ENCODE data around the gene EVI5L.

EVI5L gene

DNA sequence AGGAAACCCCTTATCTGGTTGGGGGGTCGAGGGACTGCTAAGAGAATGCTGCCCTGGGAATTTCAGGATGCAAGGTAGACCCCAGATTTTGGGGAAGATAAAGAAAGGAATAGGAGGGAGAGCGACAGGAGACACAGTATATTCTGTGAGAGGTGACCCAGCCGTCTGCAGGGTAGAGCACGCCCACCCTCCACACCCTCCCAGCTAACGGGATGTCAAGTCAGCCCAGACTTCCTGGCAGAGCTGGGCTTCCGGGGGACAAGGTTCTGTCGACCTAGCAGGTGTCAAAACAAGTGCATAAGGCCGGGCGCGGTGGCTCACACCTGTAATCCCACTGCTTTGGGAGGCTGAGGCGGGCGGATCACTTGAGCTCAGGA is 44.9 kb downstream of the EVI5L start:
- no peak for DNase-seq

GRCh38 chr19:7877249-7877836 is 47.3 kb downstream of the EVI5L start:
- DNase-seq = no peak

DNA sequence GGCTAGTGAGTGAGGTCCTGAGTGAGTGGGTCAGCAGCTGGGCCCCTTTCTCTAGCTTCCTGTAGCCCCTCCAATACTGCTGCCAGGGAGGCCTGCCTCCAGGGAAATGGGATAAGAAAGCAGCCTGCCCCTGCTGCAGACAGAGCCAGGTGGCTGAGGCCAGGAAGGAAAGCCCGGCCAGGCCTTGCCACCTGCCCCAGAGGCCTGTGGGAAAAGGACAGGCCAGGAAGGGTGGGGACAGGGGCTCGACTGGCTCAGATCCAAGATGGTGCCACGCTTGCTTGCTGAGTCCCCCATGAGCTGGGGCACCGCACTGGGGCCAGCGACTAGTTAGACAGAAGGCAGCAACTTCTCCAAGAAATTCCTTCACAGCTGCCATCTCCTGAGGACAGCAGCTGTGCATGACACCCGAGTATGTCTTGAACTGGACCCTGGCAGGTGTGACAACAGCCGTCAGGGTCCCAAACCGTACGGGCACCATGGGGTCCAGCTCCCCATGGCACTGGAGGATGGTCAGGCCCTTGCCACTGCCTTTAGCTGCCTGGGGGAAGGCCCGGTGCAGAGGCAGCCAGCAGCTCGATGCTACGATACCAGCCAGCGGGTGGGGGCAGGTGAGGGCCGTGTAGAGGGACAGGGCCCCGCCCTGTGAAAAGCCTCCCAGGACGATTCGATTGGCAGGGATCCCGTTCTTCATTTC is 49.2 kb downstream of the EVI5L start:
- no peak for DNase-seq

DNA sequence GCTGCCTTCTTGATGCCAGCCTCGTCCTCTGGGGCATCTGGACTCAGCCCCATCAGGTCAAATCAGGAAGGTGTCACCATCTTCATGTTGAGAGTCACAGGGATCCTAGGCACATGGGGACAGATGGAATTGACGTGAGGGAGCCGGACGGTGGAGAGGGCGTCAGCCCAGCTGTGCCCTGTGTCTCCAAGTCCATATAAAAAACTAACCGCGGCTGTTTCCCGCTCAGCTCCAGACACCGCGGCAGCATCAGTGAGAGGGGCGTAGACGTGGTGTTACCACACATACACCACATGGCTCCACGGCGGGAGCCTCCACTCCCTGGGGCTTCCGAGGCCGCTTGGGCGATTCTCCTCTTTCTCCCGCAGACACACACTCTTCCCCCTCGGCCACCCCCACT is 49.8 kb downstream of the EVI5L start:
- no peak for DNase-seq

DNA sequence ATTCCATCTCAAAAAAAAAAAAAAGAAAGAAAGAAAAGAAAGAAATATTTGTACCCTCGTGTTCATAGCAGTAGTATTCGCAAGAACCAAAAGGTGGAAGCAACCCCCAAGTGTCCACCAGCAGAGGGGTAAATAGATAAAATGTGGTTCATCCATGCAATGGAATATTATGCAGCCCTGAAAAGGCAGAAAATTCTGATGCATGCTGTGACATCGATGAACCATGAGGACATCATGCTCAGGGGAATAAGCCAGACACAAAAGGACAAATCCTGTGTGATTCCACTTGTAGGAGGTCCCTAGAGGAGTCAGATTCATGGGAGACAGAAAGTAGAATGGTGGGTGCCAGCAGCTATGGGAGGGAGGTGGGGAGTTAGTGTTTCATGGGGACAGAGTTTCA is 51.9 kb downstream of the EVI5L start:
- no peak for DNase-seq

DNA sequence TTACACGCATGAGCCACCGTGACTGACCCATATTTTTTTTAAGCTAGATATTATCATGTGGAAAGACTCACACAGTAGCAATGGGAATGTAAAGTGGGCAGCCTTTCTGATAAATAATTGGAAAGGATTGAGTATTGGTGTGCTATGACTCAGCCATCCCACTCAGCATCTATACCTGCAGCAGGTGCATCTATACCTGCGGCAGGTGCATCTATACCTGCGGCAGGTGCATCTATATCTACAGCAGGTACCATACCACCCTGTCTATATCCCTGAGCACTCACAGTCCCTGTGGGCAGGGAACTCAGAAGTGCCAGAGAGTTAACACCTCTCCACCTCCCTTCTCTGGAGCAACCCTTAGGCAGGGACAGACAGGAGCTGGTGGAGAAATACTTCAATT is 53.1 kb downstream of the EVI5L start:
- DNase-seq = no peak

- no peak for DNase-seq
Measured at GRCh38 chr19:7883796-7884570, 54.0 kb downstream of the EVI5L start.

DNA sequence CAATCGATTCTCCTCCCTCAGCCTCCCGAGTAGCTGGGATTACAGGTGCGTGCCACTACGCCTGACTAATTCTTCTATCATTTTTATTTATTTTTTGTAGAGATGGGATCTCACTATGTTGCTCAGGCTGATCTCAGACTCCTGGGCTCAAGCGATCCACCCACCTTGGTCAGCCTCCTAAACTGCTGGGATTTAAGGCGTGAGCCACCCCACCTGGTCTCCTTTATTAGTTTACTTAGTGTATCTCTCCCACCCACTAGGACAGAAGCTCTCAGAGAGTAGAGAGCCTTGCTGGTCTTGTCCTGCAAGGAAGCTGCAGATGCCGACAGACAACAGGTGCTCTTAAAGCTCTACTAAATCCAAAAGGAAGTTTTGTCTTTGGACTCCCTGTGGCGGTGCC is 55.8 kb downstream of the EVI5L start:
- DNase-seq = no peak

- no peak for DNase-seq
Measured at GRCh38 chr19:7887408-7888144, 57.6 kb downstream of the EVI5L start.

- peak; percentile 79 for DNase-seq
Measured at GRCh38 chr19:7888145-7888825, 58.3 kb downstream of the EVI5L start, which contains the start of gene LRRC8E. LRRC8E (plus strand) TSS chr19:7888510; CDS start chr19:7895604, 7,094 bp downstream.

- DNase-seq = no peak
Measured at GRCh38 chr19:7888826-7889217, 58.8 kb downstream of the EVI5L start.

- peak; percentile 52 for DNase-seq
Measured at GRCh38 chr19:7893362-7894101, 63.5 kb downstream of the EVI5L start.

DNA sequence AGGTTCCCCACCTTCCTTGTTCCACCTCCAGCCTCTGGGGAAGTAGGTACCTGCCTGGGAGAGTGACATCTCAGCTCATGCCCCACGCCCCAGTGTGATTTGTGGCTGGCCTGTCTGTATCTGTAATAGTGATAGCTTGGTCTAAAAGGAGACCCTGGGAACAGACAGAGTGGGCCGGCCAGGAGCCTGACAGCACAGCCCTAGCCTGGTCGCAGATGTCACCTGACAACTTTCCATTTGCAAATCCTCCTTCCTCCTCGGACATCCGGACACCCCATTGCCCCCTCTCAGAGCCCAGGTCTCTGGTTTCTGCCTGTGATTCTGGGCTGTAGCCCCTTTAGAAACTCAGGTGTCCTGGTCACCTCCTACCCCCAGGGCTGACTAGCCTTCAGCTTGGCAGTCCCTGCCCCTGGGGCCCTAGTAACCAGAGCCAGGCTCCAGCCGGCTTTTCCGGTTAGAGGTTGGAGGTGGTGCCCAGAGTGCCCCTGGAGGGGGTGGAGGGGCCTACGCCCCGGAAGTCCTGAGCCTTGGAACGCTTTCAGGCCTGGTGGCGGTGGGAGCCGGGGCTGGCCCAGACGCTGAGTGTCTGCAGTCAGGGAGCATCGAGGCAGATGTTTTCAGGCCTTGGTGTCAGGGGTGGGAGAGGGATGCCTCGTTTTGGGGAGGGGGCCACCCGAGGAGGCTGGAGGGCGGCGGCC is 64.7 kb downstream of the EVI5L start:
- DNase-seq = no peak

GRCh38 chr19:7895565-7895964 is 65.5 kb downstream of the EVI5L start:
- no peak for DNase-seq

DNA sequence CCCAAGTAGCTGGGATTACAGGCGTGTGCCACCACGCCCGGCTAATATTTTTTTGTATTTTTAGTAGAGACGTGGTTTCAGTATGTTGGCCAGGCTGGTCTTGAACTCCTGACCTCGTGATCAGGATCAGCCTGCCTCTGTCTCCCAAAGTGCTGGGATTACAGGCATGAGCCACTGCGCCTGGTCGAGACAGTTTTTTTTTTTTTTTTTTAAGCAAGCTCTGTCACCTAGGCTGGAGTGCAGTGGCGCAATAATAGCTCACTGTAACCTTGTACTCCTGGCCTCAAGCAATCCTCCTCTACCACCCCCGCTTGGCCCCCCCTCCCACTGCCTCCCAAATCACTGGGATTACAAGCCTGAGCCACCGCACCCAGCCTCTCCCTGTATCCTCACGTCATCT is 67.3 kb downstream of the EVI5L start:
- no peak for DNase-seq

DNA sequence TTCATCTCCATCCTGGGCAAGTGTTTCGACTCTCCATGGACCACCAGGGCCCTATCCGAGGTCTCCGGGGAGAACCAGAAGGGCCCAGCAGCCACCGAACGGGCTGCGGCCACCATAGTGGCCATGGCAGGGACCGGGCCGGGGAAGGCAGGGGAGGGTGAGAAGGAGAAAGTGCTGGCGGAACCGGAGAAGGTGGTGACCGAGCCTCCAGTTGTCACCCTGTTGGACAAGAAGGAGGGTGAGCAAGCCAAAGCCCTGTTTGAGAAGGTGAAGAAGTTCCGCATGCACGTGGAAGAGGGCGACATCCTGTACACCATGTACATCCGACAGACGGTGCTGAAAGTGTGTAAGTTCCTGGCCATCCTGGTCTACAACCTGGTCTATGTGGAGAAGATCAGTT is 68.9 kb downstream of the EVI5L start:
- DNase-seq = no peak

DNA sequence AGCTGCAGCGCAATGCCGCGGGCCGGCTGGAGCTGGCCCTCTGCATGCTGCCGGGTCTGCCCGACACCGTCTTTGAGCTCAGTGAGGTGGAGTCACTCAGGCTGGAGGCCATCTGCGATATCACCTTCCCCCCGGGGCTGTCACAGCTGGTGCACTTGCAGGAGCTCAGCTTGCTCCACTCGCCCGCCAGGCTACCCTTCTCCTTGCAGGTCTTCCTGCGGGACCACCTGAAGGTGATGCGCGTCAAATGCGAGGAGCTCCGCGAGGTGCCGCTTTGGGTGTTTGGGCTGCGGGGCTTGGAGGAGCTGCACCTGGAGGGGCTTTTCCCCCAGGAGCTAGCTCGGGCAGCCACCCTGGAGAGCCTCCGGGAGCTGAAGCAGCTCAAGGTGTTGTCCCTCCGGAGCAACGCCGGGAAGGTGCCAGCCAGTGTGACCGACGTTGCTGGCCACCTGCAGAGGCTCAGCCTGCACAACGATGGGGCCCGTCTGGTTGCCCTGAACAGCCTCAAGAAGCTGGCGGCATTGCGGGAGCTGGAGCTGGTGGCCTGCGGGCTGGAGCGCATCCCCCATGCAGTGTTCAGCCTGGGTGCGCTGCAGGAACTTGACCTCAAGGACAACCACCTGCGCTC is 69.8 kb downstream of the EVI5L start:
- DNase-seq = no peak

- no peak for DNase-seq
Measured at GRCh38 chr19:7900401-7900870, 70.4 kb downstream of the EVI5L start.

DNA sequence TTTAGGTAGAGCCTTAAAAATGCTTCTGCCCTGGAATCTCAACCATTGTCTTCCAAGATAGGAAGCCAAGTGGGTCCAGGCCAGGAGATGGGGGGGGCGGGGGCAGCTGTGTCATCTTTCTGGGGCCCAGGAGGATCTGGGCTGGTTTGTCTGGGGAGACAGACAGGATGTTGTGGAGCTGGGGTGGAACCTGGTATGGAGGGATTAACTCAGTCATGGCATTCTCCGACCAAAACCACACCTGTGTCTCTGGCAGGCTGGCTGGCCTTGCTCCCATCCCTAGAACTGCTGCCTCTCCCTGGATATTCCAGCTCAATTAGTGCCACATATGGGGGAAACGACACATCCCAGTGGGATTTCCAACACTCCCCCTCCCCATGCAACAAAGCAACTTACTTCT is 70.9 kb downstream of the EVI5L start:
- DNase-seq = no peak

- no peak for DNase-seq
Measured at GRCh38 chr19:7901337-7901736, 71.3 kb downstream of the EVI5L start.

DNA sequence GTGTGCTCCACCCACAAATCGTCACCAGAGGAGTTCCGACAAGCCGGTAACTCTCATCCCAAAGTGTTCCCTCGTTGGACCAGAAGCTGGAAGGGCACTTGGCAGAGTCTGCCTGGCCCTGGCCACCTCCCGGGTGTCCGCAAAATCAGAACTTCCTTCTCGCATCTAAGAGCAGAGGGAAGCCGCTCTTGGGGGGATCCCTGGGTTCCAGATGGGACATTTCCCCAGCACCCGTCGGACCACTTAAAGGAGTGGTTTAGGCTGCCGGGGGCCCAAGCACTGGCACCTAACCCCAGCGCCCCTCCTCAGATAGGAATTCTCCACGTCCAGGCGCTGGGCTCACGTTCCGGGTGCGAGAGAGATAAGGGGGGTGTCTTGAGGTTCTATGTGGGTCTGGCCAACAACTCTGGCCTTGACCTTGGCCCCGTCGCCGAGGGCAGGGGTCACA is 72.8 kb downstream of the EVI5L start:
- DNase-seq = no peak

Data from fibroblast of skin of right biceps (primary cell).